ENCODE results near the gene WNK1. TPM values are rescaled to one million over a fixed set of nuclear protein-coding genes. Genes with fewer than 3 reads are reported as not detected.
"Not testable (repeated sequence)": the region's sequence is repeated elsewhere in the genome, so short reads cannot be mapped to it uniquely, and the experiment has no call there.

WNK1 gene
- total and polyA plus RNA-seq, 9 donors, result 49.5 to 83.7 (median 65.1) TPM

- no CpG with 5 or more reads among the region's 7 CpGs for WGBS (ENCODE audit: insufficient coverage)
- peaks cover 9% of the 10 kb centered on the region for H3K4me1 ChIP-seq (ENCODE audit: control insufficient read depth, insufficient read depth, low read length)
Measured at GRCh38 chr12:754851-755562, 2.6 kb downstream of the WNK1 start.

DNA sequence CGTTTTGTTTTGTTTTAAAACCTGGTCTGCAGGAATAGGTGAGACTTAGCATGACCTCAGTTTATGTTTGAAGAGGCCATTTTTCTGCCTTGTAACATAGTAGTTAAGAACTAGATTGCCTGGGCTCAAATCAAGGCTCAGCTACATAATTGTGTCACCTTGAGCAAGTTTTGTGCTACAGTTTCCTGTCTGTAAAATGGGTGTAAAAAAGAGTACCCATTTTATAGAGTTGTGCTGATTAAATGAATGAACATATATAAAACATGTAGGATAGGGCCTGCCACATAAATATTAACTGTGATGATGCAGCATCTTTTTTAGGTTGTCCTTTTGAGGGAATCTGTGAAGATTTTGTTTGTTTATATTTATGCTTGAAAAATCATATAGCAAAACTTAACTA lies 7.2 kb downstream of the WNK1 start:
- Histone ChIP-seq H3K9me3 (replicated peaks; ENCODE audit: control insufficient read depth, low read depth, low read length) (no peaks in the 10 kb centered on the region), H3K36me3 (ENCODE audit: control insufficient read depth, insufficient read depth, low read length) (peaks cover 4% of the 10 kb centered on the region), H3K4me1 (ENCODE audit: control insufficient read depth, insufficient read depth, low read length) (no peaks in the 10 kb centered on the region), H3K27me3 (ENCODE audit: control insufficient read depth, insufficient read depth, low read length) (no peaks in the 10 kb centered on the region), H3K4me3 (ENCODE audit: low read length) (no peak overlapping the region), H3K27ac (ENCODE audit: low read length) (no peak overlapping the region)
- WGBS (ENCODE audit: insufficient coverage), result 38% methylated on average over 1 of the region's 1 CpG
- no peak for DNase-seq

More at GRCh38 chr12:754851-755562, 2.6 kb downstream of the WNK1 start:
- peak overlapping the region; percentile 80 for H3K4me3 ChIP-seq (ENCODE audit: low read length)
- no peaks in the 10 kb centered on the region for H3K27me3 ChIP-seq (ENCODE audit: control insufficient read depth, insufficient read depth, low read length)
- no peak overlapping the region for H3K27ac ChIP-seq (ENCODE audit: low read length)
- no peaks in the 10 kb centered on the region for H3K36me3 ChIP-seq (ENCODE audit: control insufficient read depth, insufficient read depth, low read length)
- DNase-seq, result peak; percentile 43
- H3K9me3 ChIP-seq (replicated peaks; ENCODE audit: control insufficient read depth, low read depth, low read length), result no peaks in the 10 kb centered on the region

DNA sequence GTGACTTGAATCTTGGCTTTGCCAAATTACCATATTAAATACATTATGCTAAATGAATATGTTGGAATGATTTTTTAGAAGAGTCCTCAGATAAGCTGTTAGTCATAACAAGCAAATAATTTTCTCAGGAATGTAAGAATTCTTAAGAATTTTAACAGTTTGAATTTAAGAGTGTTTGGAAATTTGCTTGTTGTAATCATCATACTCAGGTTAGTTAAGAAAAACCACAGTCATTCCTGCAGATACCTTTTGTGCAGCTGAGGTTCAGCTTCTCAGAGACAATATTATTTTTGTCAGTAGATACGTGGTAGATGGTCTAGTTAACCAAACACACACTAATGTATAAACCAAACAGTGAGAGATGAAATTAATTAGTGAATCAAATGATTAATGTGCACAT lies 8.9 kb downstream of the WNK1 start:
- no CpG with 5 or more reads among the region's 1 CpG for WGBS (ENCODE audit: insufficient coverage)
- Histone ChIP-seq H3K4me3 (ENCODE audit: low read length) (no peak overlapping the region), H3K9me3 (replicated peaks; ENCODE audit: control insufficient read depth, low read depth, low read length) (no peaks in the 10 kb centered on the region), H3K27ac (ENCODE audit: low read length) (no peak overlapping the region), H3K36me3 (ENCODE audit: control insufficient read depth, insufficient read depth, low read length) (peaks cover 4% of the 10 kb centered on the region), H3K27me3 (ENCODE audit: control insufficient read depth, insufficient read depth, low read length) (no peaks in the 10 kb centered on the region), H3K4me1 (ENCODE audit: control insufficient read depth, insufficient read depth, low read length) (no peaks in the 10 kb centered on the region)
- DNase-seq, result no peak

DNA sequence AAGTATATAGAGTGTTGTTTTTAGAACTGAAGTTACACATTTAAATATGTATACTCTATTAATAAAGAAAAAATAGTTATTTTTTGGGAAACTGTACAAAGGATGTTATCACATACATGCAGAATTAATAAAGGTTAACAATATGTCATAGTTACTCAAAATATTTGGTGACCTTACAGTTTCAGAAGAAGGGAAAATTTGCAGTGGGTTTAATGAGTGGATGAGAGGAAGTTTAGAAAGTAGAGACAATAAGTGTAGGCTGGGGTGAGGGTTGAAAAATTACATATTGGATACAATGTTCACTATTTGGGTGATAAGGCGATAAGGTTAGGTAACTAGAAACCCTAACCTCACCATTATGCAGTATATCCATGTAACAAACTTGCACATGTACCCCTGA lies 13.5 kb downstream of the WNK1 start:
- no CpG with 5 or more reads among the region's 1 CpG for WGBS (ENCODE audit: insufficient coverage)
- no peak overlapping the region for H3K27ac ChIP-seq (ENCODE audit: low read length)
- H3K4me3 ChIP-seq (ENCODE audit: low read length), result no peak overlapping the region
- H3K27me3 ChIP-seq (ENCODE audit: control insufficient read depth, insufficient read depth, low read length), result no peaks in the 10 kb centered on the region
- H3K9me3 ChIP-seq (replicated peaks; ENCODE audit: control insufficient read depth, low read depth, low read length), result no peaks in the 10 kb centered on the region
- DNase-seq, result no peak
- no peaks in the 10 kb centered on the region for H3K4me1 ChIP-seq (ENCODE audit: control insufficient read depth, insufficient read depth, low read length)
- peaks cover 9% of the 10 kb centered on the region for H3K36me3 ChIP-seq (ENCODE audit: control insufficient read depth, insufficient read depth, low read length)

GRCh38 chr12:768434-768833 lies 16.1 kb downstream of the WNK1 start:
- no CpG with 5 or more reads among the region's 1 CpG for WGBS (ENCODE audit: insufficient coverage)
- no peaks in the 10 kb centered on the region for H3K4me1 ChIP-seq (ENCODE audit: control insufficient read depth, insufficient read depth, low read length)
- H3K36me3 ChIP-seq (ENCODE audit: control insufficient read depth, insufficient read depth, low read length), result peaks cover 5% of the 10 kb centered on the region
- H3K27me3 ChIP-seq (ENCODE audit: control insufficient read depth, insufficient read depth, low read length), result no peaks in the 10 kb centered on the region
- H3K9me3 ChIP-seq (replicated peaks; ENCODE audit: control insufficient read depth, low read depth, low read length), result no peaks in the 10 kb centered on the region
- H3K27ac ChIP-seq (ENCODE audit: low read length), result no peak overlapping the region
- H3K4me3 ChIP-seq (ENCODE audit: low read length), result no peak overlapping the region
- no peak for DNase-seq

DNA sequence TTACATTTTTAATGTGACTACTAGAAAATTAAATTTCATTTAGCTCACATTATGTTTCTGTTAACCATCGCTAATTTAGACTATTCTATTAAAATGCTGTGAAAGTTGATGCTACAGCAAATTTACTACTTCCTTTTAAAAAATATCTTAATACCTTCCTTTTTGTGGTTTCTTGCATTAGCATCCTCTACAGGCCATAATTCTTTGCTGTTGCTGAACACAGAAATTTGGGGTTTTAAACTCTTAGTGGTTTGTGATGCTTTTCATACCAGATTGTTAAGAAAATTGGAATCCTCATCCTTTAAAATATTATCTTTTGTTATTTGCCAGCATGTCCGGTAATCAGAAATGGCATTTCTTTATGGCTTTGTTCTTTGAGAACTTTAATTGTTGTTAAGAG lies 18.1 kb downstream of the WNK1 start:
- no peak for DNase-seq
- WGBS (ENCODE audit: insufficient coverage), result no CpG with 5 or more reads among the region's 2 CpGs
- H3K27me3 ChIP-seq (ENCODE audit: control insufficient read depth, insufficient read depth, low read length), result no peaks in the 10 kb centered on the region
- no peaks in the 10 kb centered on the region for H3K4me1 ChIP-seq (ENCODE audit: control insufficient read depth, insufficient read depth, low read length)
- H3K4me3 ChIP-seq (ENCODE audit: low read length), result no peak overlapping the region
- H3K27ac ChIP-seq (ENCODE audit: low read length), result no peak overlapping the region
- no peaks in the 10 kb centered on the region for H3K9me3 ChIP-seq (replicated peaks; ENCODE audit: control insufficient read depth, low read depth, low read length)
- peaks cover 5% of the 10 kb centered on the region for H3K36me3 ChIP-seq (ENCODE audit: control insufficient read depth, insufficient read depth, low read length)

DNA sequence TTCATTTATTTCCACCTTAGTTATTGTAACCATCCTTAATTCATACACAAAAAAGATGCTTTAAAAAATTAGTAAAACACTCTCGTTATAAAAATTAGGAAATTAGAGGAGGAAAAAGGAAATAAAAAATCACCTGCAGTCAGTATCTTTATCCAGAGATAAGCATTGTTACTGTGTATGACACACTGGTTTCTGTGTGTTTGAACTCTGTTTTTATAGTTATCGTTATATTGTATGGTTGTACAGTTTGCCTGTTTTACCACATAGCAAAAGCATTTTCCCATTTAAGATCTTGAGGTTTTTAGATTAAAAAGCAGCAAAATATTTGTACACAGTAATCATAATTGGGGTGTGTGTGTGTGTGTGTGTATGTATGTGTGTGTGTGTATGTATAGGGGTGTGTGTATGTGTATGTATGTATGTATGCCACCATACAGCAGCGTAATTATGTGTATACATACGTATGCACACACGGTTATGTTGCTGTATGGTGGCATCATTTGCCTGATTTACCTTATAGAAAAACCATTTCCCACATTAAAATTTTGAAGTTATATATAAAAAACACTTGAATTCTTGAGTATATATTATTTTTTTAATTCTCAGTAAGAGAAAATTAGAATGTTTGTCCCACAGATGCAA lies 19.8 kb downstream of the WNK1 start:
- Histone ChIP-seq H3K27ac (ENCODE audit: low read length) (no peak overlapping the region), H3K4me3 (ENCODE audit: low read length) (no peak overlapping the region), H3K27me3 (ENCODE audit: control insufficient read depth, insufficient read depth, low read length) (no peaks in the 10 kb centered on the region), H3K4me1 (ENCODE audit: control insufficient read depth, insufficient read depth, low read length) (no peaks in the 10 kb centered on the region), H3K9me3 (replicated peaks; ENCODE audit: control insufficient read depth, low read depth, low read length) (no peaks in the 10 kb centered on the region), H3K36me3 (ENCODE audit: control insufficient read depth, insufficient read depth, low read length) (peaks cover 5% of the 10 kb centered on the region)
- WGBS (ENCODE audit: insufficient coverage), result no CpG with 5 or more reads among the region's 5 CpGs
- no peak for DNase-seq

- Histone ChIP-seq H3K4me1 (ENCODE audit: control insufficient read depth, insufficient read depth, low read length) (no peaks in the 10 kb centered on the region), H3K4me3 (ENCODE audit: low read length) (no peak overlapping the region), H3K27me3 (ENCODE audit: control insufficient read depth, insufficient read depth, low read length) (no peaks in the 10 kb centered on the region), H3K36me3 (ENCODE audit: control insufficient read depth, insufficient read depth, low read length) (no peaks in the 10 kb centered on the region), H3K9me3 (replicated peaks; ENCODE audit: control insufficient read depth, low read depth, low read length) (no peaks in the 10 kb centered on the region), H3K27ac (ENCODE audit: low read length) (peak overlapping the region; percentile 49)
- no CpG with 5 or more reads among the region's 3 CpGs for WGBS (ENCODE audit: insufficient coverage)
- peak; percentile 31 for DNase-seq
Measured at GRCh38 chr12:774051-774614, 21.8 kb downstream of the WNK1 start.

GRCh38 chr12:775973-776771 lies 23.8 kb downstream of the WNK1 start:
- H3K27ac ChIP-seq (ENCODE audit: low read length); H3K36me3 ChIP-seq (ENCODE audit: control insufficient read depth, insufficient read depth, low read length); H3K4me1 ChIP-seq (ENCODE audit: control insufficient read depth, insufficient read depth, low read length); H3K4me3 ChIP-seq (ENCODE audit: low read length); DNase-seq; H3K27me3 ChIP-seq (ENCODE audit: control insufficient read depth, insufficient read depth, low read length); H3K9me3 ChIP-seq (replicated peaks; ENCODE audit: control insufficient read depth, low read depth, low read length): not testable (repeated sequence)
- 91% methylated on average over 9 of the region's 15 CpGs for whole genome bisulfite sequencing (ENCODE audit: insufficient coverage)

- not testable (repeated sequence) for H3K4me3 ChIP-seq (ENCODE audit: low read length); DNase-seq; H3K9me3 ChIP-seq (replicated peaks; ENCODE audit: control insufficient read depth, low read depth, low read length); H3K27ac ChIP-seq (ENCODE audit: low read length); H3K36me3 ChIP-seq (ENCODE audit: control insufficient read depth, insufficient read depth, low read length); H3K27me3 ChIP-seq (ENCODE audit: control insufficient read depth, insufficient read depth, low read length); H3K4me1 ChIP-seq (ENCODE audit: control insufficient read depth, insufficient read depth, low read length)
- 92% methylated on average over 2 of the region's 5 CpGs for WGBS (ENCODE audit: insufficient coverage)
Measured at GRCh38 chr12:776772-777373, 24.5 kb downstream of the WNK1 start.

Data from muscle of leg (tissue), 11 donors.